ENCODE measurements around the gene ATP1A4.

The ATP1A4 gene

GRCh38 chr1:160179336-160179735 lies 27.9 kb downstream of the ATP1A4 start:
- no peak for DNase-seq (ENCODE audit: low spot score)
- Histone ChIP-seq H3K36me3 (ENCODE audit: low read depth) (no peaks in the 10 kb centered on the region), H3K9me3 (ENCODE audit: severe bottlenecking) (no peaks in the 10 kb centered on the region), H3K4me3 (ENCODE audit: severe bottlenecking) (no peak overlapping the region), H3K27me3 (ENCODE audit: insufficient read depth, poor library complexity, severe bottlenecking) (no peaks in the 10 kb centered on the region), H3K4me1 (ENCODE audit: insufficient read depth, poor library complexity, severe bottlenecking) (no peaks in the 10 kb centered on the region), H3K27ac (ENCODE audit: poor library complexity, severe bottlenecking) (no peak overlapping the region)
- no peak for ATAC-seq (ENCODE audit: low read depth)
- no peak for TF ChIP-seq CTCF (IDR thresholded peaks at IDR 0.05; ENCODE audit: poor library complexity, severe bottlenecking)

GRCh38 chr1:160186246-160186645 lies 34.8 kb downstream of the ATP1A4 start:
- no peaks in the 10 kb centered on the region for H3K9me3 ChIP-seq (ENCODE audit: severe bottlenecking)
- DNase-seq (ENCODE audit: low spot score) (no peak), ATAC-seq (ENCODE audit: low read depth) (no peak)
- no peak for TF ChIP-seq CTCF (IDR thresholded peaks at IDR 0.05; ENCODE audit: poor library complexity, severe bottlenecking)
- no peak overlapping the region for H3K27ac ChIP-seq (ENCODE audit: poor library complexity, severe bottlenecking)
- H3K4me3 ChIP-seq (ENCODE audit: severe bottlenecking), result no peak overlapping the region
- no peaks in the 10 kb centered on the region for H3K27me3 ChIP-seq (ENCODE audit: insufficient read depth, poor library complexity, severe bottlenecking)
- no peaks in the 10 kb centered on the region for H3K36me3 ChIP-seq (ENCODE audit: low read depth)
- no peaks in the 10 kb centered on the region for H3K4me1 ChIP-seq (ENCODE audit: insufficient read depth, poor library complexity, severe bottlenecking)

DNA sequence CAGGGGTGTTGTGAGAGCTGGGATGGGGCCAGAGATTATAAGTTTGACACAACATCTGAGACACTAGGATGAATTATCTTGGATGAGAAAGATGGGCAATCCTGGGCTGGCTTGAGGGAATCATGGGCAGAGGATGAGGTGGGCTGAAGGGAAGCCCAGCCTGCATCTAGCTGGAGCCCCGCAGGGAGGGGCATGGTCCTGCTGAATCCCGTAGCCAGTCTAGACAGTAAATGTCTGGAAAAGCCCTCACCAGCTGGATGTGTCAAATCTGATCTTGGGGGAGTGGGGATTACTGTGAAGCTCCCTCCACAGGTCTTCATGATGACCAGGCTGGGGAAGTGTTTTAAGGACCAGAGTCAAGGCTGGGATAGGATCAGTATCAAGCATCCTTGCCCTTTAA lies 35.3 kb downstream of the ATP1A4 start:
- DNase-seq (ENCODE audit: low spot score) (no peak), ATAC-seq (ENCODE audit: low read depth) (no peak; the same call in 2 of the 3 replicates)
- no peaks in the 10 kb centered on the region for H3K36me3 ChIP-seq (ENCODE audit: low read depth)
- H3K4me1 ChIP-seq (ENCODE audit: insufficient read depth, poor library complexity, severe bottlenecking), result no peaks in the 10 kb centered on the region
- no peak for TF ChIP-seq CTCF (IDR thresholded peaks at IDR 0.05; ENCODE audit: poor library complexity, severe bottlenecking)
- no peak overlapping the region for H3K4me3 ChIP-seq (ENCODE audit: severe bottlenecking)
- H3K27me3 ChIP-seq (ENCODE audit: insufficient read depth, poor library complexity, severe bottlenecking), result no peaks in the 10 kb centered on the region
- H3K9me3 ChIP-seq (ENCODE audit: severe bottlenecking), result no peaks in the 10 kb centered on the region
- no peak overlapping the region for H3K27ac ChIP-seq (ENCODE audit: poor library complexity, severe bottlenecking)

- no peaks in the 10 kb centered on the region for H3K27me3 ChIP-seq (ENCODE audit: insufficient read depth, poor library complexity, severe bottlenecking)
- DNase-seq (ENCODE audit: low spot score) (no peak), ATAC-seq (ENCODE audit: low read depth) (no peak)
Observed at GRCh38 chr1:160187407-160187806, 36.0 kb downstream of the ATP1A4 start.

More at GRCh38 chr1:160187407-160187806, 36.0 kb downstream of the ATP1A4 start:
- Histone ChIP-seq H3K36me3 (ENCODE audit: low read depth) (no peaks in the 10 kb centered on the region), H3K4me1 (ENCODE audit: insufficient read depth, poor library complexity, severe bottlenecking) (no peaks in the 10 kb centered on the region), H3K9me3 (ENCODE audit: severe bottlenecking) (no peaks in the 10 kb centered on the region), H3K27ac (ENCODE audit: poor library complexity, severe bottlenecking) (no peak overlapping the region), H3K4me3 (ENCODE audit: severe bottlenecking) (no peak overlapping the region)
- TF ChIP-seq CTCF (IDR thresholded peaks at IDR 0.05; ENCODE audit: poor library complexity, severe bottlenecking), result no peak
